GM06990 (cell line): Measurements from ENCODE around the gene RPTOR.

Experiments
- DNase-seq: peaks from one replicate; pipeline ENCODE4 v3.0.0-alpha.2; 2011; ENCODE audit not compliant: insufficient read length; ENCODE audit errors: extremely low read depth
- H3K27me3 ChIP-seq: replicated peaks from 2 replicates; pipeline ENCODE4 v1.6.0; 2011; ENCODE audit warnings: low read length; ENCODE audit not compliant: control insufficient read depth, insufficient read depth
- H3K36me3 ChIP-seq: 2 replicates; pipeline ENCODE4 v1.5.1; 2011; ENCODE audit warnings: low read length; ENCODE audit not compliant: control insufficient read depth, insufficient read depth
- H3K4me3 ChIP-seq: replicated peaks from 2 replicates; pipeline ENCODE4 v1.5.1; 2011; ENCODE audit warnings: low read depth, mild to moderate bottlenecking, control low read depth, low read length
- TF ChIP-seq, protein P1 (sequence below): IDR thresholded peaks from 2 replicates; pipeline ENCODE4 v1.5.1; 2011; ENCODE audit warnings: low read length, control low read depth, mild to moderate bottlenecking, inconsistent platforms; ENCODE audit not compliant: insufficient read depth, poor library complexity, severe bottlenecking

The RPTOR gene

DNA sequence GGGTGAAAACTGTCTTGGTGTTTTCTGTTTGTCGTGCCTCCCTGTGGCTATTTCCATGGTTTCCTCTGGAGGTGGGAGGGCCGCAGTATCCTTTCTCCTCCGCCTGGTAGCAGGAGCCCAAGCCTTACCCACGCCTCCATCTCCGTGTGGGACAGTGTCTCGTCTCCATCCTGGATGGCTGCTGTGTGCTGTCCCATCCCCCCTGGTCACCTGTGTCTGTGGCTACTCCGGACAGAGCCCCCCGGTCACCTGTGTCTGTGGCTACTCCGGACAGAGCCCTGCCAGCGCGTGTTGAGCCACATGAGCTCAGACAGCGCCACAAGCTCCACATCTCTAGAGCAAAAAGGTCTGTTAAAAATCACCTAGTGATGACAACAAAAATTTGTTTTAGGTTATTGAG is 248.8 kb downstream of the RPTOR start:
- Histone ChIP-seq H3K36me3 (peaks cover 4% of the 10 kb centered on the region), H3K4me3 (no peak overlapping the region), H3K27me3 (no peaks in the 10 kb centered on the region)
- no peak for DNase-seq
- TF ChIP-seq, protein P1, sequence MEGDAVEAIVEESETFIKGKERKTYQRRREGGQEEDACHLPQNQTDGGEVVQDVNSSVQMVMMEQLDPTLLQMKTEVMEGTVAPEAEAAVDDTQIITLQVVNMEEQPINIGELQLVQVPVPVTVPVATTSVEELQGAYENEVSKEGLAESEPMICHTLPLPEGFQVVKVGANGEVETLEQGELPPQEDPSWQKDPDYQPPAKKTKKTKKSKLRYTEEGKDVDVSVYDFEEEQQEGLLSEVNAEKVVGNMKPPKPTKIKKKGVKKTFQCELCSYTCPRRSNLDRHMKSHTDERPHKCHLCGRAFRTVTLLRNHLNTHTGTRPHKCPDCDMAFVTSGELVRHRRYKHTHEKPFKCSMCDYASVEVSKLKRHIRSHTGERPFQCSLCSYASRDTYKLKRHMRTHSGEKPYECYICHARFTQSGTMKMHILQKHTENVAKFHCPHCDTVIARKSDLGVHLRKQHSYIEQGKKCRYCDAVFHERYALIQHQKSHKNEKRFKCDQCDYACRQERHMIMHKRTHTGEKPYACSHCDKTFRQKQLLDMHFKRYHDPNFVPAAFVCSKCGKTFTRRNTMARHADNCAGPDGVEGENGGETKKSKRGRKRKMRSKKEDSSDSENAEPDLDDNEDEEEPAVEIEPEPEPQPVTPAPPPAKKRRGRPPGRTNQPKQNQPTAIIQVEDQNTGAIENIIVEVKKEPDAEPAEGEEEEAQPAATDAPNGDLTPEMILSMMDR, result no peak

DNA sequence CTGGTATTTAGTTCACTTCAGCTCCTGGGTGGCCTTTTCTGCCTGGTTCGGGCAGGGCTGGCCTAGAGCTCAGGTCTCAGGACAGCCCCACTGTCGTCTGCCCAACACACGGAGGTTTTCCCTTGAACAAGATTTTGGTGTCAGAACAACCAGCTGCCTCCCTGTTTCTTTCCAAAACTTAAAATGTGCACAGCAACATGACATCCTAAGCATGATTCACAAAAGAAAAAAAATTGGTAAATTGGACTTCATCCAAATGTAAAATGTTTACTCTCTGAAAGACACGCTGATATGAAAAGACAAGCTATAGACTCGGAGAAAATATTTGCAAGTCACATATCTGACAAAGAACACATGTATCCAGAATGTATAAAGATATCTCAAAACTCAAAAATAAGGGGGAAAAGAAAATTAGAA is 249.2 kb downstream of the RPTOR start:
- DNase-seq, result no peak
- Histone ChIP-seq H3K36me3 (peaks cover 4% of the 10 kb centered on the region), H3K27me3 (no peaks in the 10 kb centered on the region), H3K4me3 (no peak overlapping the region)
- TF ChIP-seq, protein P1, result no peak

DNA sequence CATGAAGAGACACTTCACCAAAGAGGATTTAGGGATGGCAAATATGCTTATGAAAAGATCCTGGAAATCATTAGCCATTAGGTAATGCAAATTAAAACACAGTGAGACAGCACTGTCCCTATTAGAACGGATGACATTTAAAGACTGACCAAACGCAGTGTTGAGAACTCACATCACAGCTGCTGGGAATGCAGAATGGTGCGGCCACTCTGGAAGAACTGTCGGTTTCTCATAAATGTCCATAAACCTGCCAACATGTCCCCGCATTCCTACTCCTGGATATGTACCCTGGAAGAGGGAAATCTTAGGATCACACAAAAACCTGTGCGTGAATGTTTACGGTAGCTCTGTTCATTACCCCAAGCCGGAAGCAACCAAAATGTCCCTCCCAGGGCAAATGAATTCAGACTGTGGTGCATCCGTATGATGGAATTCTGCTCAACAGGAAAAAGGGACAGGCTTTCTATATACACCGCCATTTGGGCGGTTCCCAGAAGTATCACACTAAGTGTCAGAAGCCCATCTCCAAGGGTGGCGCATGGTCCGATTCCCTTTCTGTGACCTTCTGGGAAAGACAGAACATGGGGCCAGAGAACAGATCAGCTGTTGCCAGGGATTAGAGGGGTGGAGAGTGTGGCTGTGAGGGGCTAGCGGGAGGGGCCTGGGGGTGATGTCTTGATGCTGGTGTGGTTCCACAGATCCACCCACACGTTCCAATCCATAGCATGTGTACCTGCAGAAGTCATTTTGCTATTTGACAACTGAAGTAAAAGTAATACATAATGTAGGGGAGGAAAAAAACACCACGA is 249.8 kb downstream of the RPTOR start:
- DNase-seq, result no peak
- H3K36me3 ChIP-seq, result peaks cover 4% of the 10 kb centered on the region
- H3K4me3 ChIP-seq, result no peak overlapping the region
- TF ChIP-seq, protein P1, result no peak
- H3K27me3 ChIP-seq, result no peaks in the 10 kb centered on the region

DNA sequence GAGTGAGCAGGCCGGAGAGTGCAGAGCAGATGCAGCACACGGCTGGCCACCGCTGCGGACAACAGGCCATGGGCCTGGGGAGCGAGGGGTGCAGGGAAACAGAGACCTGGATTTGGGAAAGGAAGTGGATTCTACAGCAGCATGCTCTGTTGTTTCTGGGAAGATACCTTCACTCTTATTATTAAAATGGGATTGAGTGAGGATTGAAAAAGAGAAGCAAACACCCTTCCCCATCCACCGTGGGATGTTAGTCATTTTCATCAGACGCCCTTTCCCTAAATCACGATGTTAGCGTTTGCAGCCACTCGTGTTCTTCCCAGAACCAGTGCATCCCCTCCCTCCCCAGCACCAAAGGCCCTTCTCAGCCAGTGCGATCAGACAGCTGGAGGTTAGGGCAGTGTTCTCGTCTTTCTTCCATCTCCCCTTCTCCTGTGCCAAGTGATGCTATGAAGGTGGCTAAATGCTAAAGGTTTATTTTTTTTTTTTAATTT is 250.5 kb downstream of the RPTOR start:
- peaks cover 4% of the 10 kb centered on the region for H3K36me3 ChIP-seq
- no peak for DNase-seq
- no peak overlapping the region for H3K4me3 ChIP-seq
- TF ChIP-seq, protein P1, result no peak
- H3K27me3 ChIP-seq, result no peaks in the 10 kb centered on the region

DNA sequence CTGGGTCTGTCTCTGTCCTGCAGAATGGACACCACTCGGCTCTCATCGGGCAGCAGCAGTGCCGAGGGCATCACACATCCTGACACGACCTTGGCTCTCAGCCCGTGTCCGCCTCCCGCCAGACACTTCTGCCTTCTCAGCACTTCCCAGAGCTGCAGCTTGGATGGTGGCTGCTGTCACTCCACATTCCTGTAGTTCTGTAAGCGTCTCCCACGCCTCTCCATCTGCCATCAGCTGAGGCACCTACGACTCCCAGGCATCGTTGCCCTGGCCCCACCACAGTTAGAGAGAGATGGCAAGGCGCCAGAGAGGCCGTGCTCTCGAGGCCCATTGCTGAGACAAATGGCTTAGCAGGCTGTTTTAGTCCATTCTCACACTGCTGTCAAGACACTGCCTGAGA is 251.1 kb downstream of the RPTOR start:
- Histone ChIP-seq H3K4me3 (no peak overlapping the region), H3K27me3 (no peaks in the 10 kb centered on the region), H3K36me3 (peaks cover 4% of the 10 kb centered on the region)
- no peak for DNase-seq
- TF ChIP-seq, protein P1, result no peak
